Measurements from ENCODE around the gene ZNF106. TPM values are rescaled to one million over a fixed set of nuclear protein-coding genes. Genes with fewer than 3 reads are reported as not detected.

ZNF106 gene
- total RNA-seq, 2 donors from 2014 or later, result 77.4 to 83.8 TPM

- DNase-seq (ENCODE audit: low spot score) (no peak), ATAC-seq (ENCODE audit: insufficient number of reproducible peaks, low FRiP score, low read depth) (no peak)
- no peak for TF ChIP-seq CTCF (IDR thresholded peaks at IDR 0.05)
- H3K9me3 ChIP-seq, result no peaks in the 10 kb centered on the region
- no peaks in the 10 kb centered on the region for H3K4me1 ChIP-seq (ENCODE audit: control insufficient read depth in 1 of 2, low read depth in 2 of 2)
- H3K27me3 ChIP-seq (replicated peaks; ENCODE audit: insufficient read depth), result no peaks in the 10 kb centered on the region
- no peak overlapping the region for H3K27ac ChIP-seq
- no peak overlapping the region for H3K4me3 ChIP-seq
- no peaks in the 10 kb centered on the region for H3K36me3 ChIP-seq
These were observed 116.1 kb downstream of the ZNF106 start for GRCh38 chr15:42374810-42375209.

- no peak overlapping the region for H3K4me3 ChIP-seq
- H3K27me3 ChIP-seq (replicated peaks; ENCODE audit: insufficient read depth), result no peaks in the 10 kb centered on the region
- DNase-seq (ENCODE audit: low spot score) (no peak), ATAC-seq (ENCODE audit: insufficient number of reproducible peaks, low FRiP score, low read depth) (no peak)
- H3K4me1 ChIP-seq (ENCODE audit: control insufficient read depth in 1 of 2, low read depth in 2 of 2), result no peaks in the 10 kb centered on the region
- no peak overlapping the region for H3K27ac ChIP-seq
- H3K9me3 ChIP-seq, result no peaks in the 10 kb centered on the region
- H3K36me3 ChIP-seq, result no peaks in the 10 kb centered on the region
- TF ChIP-seq CTCF (IDR thresholded peaks at IDR 0.05), result no peak
These were observed 117.0 kb downstream of the ZNF106 start for GRCh38 chr15:42373936-42374335.

- Histone ChIP-seq H3K4me3 (no peak overlapping the region), H3K4me1 (ENCODE audit: control insufficient read depth in 1 of 2, low read depth in 2 of 2) (no peaks in the 10 kb centered on the region), H3K9me3 (no peaks in the 10 kb centered on the region), H3K36me3 (no peaks in the 10 kb centered on the region), H3K27me3 (replicated peaks; ENCODE audit: insufficient read depth) (no peaks in the 10 kb centered on the region), H3K27ac (no peak overlapping the region)
- TF ChIP-seq CTCF (IDR thresholded peaks at IDR 0.05), result no peak
- ATAC-seq (ENCODE audit: insufficient number of reproducible peaks, low FRiP score, low read depth) (no peak), DNase-seq (ENCODE audit: low spot score) (no peak)
These were observed 117.7 kb downstream of the ZNF106 start for GRCh38 chr15:42373274-42373673.

GRCh38 chr15:42371096-42371495 is 119.8 kb downstream of the ZNF106 start:
- Histone ChIP-seq H3K27me3 (replicated peaks; ENCODE audit: insufficient read depth) (no peaks in the 10 kb centered on the region), H3K9me3 (no peaks in the 10 kb centered on the region), H3K4me1 (ENCODE audit: control insufficient read depth in 1 of 2, low read depth in 2 of 2) (no peaks in the 10 kb centered on the region), H3K27ac (no peak overlapping the region), H3K36me3 (no peaks in the 10 kb centered on the region), H3K4me3 (no peak overlapping the region)
- TF ChIP-seq CTCF (IDR thresholded peaks at IDR 0.05), result no peak
- DNase-seq (ENCODE audit: low spot score), result no peak
- no peak for ATAC-seq (ENCODE audit: insufficient number of reproducible peaks, low FRiP score, low read depth)

- H3K9me3 ChIP-seq, result no peaks in the 10 kb centered on the region
- ATAC-seq (ENCODE audit: insufficient number of reproducible peaks, low FRiP score, low read depth) (no peak), DNase-seq (ENCODE audit: low spot score) (no peak)
- no peaks in the 10 kb centered on the region for H3K27me3 ChIP-seq (replicated peaks; ENCODE audit: insufficient read depth)
- TF ChIP-seq CTCF (IDR thresholded peaks at IDR 0.05), result no peak
- no peaks in the 10 kb centered on the region for H3K4me1 ChIP-seq (ENCODE audit: control insufficient read depth in 1 of 2, low read depth in 2 of 2)
- H3K27ac ChIP-seq, result no peak overlapping the region
- H3K36me3 ChIP-seq, result no peaks in the 10 kb centered on the region
- H3K4me3 ChIP-seq, result no peak overlapping the region
These were observed 122.8 kb downstream of the ZNF106 start for GRCh38 chr15:42368096-42368495.

Measured in thoracic aorta (tissue), 2 donors.